B cell (primary cell): Measurements from ENCODE around the gene LNX1. TPM values are rescaled to one million over a fixed set of nuclear protein-coding genes. Genes with fewer than 3 reads are reported as not detected.

ENCODE experiments used
- ATAC-seq: fragments of 200-7000 bp; cut with Tn5 transposase; one replicate; pipeline ENCODE4 v1.10.0; 2021; ENCODE audit warnings: low read depth, mild to moderate bottlenecking, moderate number of reproducible peaks, moderate library complexity
- CTCF ChIA-PET: fragments of 350-600 bp; sonication (Branson Sonifier 250); formaldehyde crosslinking; loops from one replicate; lab custom pipeline; 2021; ENCODE audit warnings: antibody characterized with exemption, inconsistent platforms; lab: Charles Lee
- POLR2A ChIA-PET: fragments of 350-600 bp; sonication (Branson Sonifier 250); formaldehyde crosslinking; loops from one replicate; lab custom pipeline; 2021; ENCODE audit warnings: antibody characterized with exemption; lab: Charles Lee
- DNase-seq: peaks from one replicate; pipeline ENCODE4 v3.0.0; 2013
- H2AFZ ChIP-seq: 2 replicates; pipeline ENCODE4 v1.6.1; 2012; ENCODE audit warnings: mild to moderate bottlenecking, low read depth, low read length; ENCODE audit not compliant: insufficient read depth, poor library complexity, severe bottlenecking
- H3K27ac ChIP-seq, 2 donors: 1 replicate in 1 of 2; 2 replicates in 1 of 2; pipeline ENCODE4 v1.5.1; 2012 to 2013; ENCODE audit warnings: low read length in 2 of 2, mild to moderate bottlenecking in 2 of 2, moderate library complexity in 1 of 2
- H3K27me3 ChIP-seq, 4 experiments: fragments of 200-600 bp in 1 of 4; sonication (generic) in 1 of 4; replicated peaks in 1 of 4; 1 replicate in 2 of 4; 2 replicates in 2 of 4; pipeline versions ENCODE4 v1.6.1 to v1.7.0; 2013 to 2016; ENCODE audit warnings: low read length in 3 of 4, mild to moderate bottlenecking in 2 of 4, mixed read lengths in 1 of 4, moderate library complexity in 1 of 4; ENCODE audit not compliant: insufficient read depth in 4 of 4, control insufficient read depth in 3 of 4; ENCODE audit errors: control extremely low read depth in 1 of 4
- H3K36me3 ChIP-seq, 2 experiments: replicated peaks in 1 of 2; 1 replicate in 1 of 2; 2 replicates in 1 of 2; pipeline versions ENCODE4 v1.6.1 to v1.7.1; 2013; ENCODE audit warnings: low read length in 1 of 2; ENCODE audit not compliant: insufficient read depth in 2 of 2, control insufficient read depth in 1 of 2; ENCODE audit errors: control extremely low read depth in 1 of 2, extremely low read depth in 1 of 2
- H3K4me1 ChIP-seq, 2 donors: fragments of 200-600 bp in 1 of 2; sonication (generic) in 1 of 2; 1 replicate in 1 of 2; 2 replicates in 1 of 2; pipeline versions ENCODE4 v1.5.1 to v1.6.1; 2013 to 2017; ENCODE audit warnings: low read length in 2 of 2; ENCODE audit not compliant: control insufficient read depth in 2 of 2, insufficient read depth in 2 of 2
- H3K4me2 ChIP-seq: replicated peaks from 2 replicates; pipeline ENCODE3; 2012; ENCODE audit warnings: mild to moderate bottlenecking, low read depth, low read length; ENCODE audit not compliant: poor library complexity, severe bottlenecking
- H3K4me3 ChIP-seq, 5 experiments: fragments of 200-600 bp in 1 of 5; sonication (generic) in 1 of 5; 1 replicate in 3 of 5; 2 replicates in 2 of 5; pipeline versions ENCODE4 v1.5.1 to v1.7.0; 2011 to 2016; ENCODE audit warnings: low read length in 4 of 5, mild to moderate bottlenecking in 4 of 5, low read depth in 2 of 5, control low read depth in 1 of 5, moderate library complexity in 1 of 5; ENCODE audit not compliant: insufficient read depth in 1 of 5; ENCODE audit errors: control extremely low read depth in 1 of 5, extremely low read depth in 1 of 5
- H3K79me2 ChIP-seq: fragments of 200-600 bp; sonication (generic); one replicate; pipeline ENCODE4 v1.6.0; 2016; ENCODE audit warnings: low read length; ENCODE audit not compliant: control insufficient read depth, insufficient read depth
- H3K9ac ChIP-seq: fragments of 200-600 bp; sonication (generic); 2 replicates; pipeline ENCODE4 v1.6.1; 2017; ENCODE audit warnings: mild to moderate bottlenecking, low read length, moderate library complexity
- H3K9me3 ChIP-seq, 3 donors: one replicate each; pipeline versions ENCODE4 v1.6.1 to v1.7.1; 2013; ENCODE audit warnings: low read length in 2 of 3; ENCODE audit not compliant: control insufficient read depth in 2 of 3, insufficient read depth in 1 of 3; ENCODE audit errors: control extremely low read depth in 1 of 3
- H4K20me1 ChIP-seq: 2 replicates; pipeline ENCODE4 v1.6.0; 2012; ENCODE audit warnings: mild to moderate bottlenecking, low read length; ENCODE audit not compliant: insufficient read depth, control insufficient read depth, poor library complexity, severe bottlenecking
- H3K27ac Mint-ChIP-seq: one replicate; pipeline ENCODE4 v1.8.0; 2021; ENCODE audit warnings: mixed read lengths
- H3K27me3 Mint-ChIP-seq: one replicate; pipeline ENCODE4 v1.8.0; 2021; ENCODE audit warnings: mixed read lengths
- H3K4me1 Mint-ChIP-seq: one replicate; pipeline ENCODE4 v1.8.0; 2021; ENCODE audit warnings: mixed read lengths
- H3K4me3 Mint-ChIP-seq: one replicate; pipeline ENCODE4 v1.8.0; 2021; ENCODE audit warnings: mixed read lengths
- H3K9me3 Mint-ChIP-seq: one replicate; pipeline ENCODE4 v1.8.0; 2022; ENCODE audit warnings: mixed read lengths; ENCODE audit not compliant: insufficient read depth
- EZH2 ChIP-seq: IDR thresholded peaks from 2 replicates; pipeline ENCODE4 v1.6.1; 2012; ENCODE audit warnings: borderline replicate concordance, low read depth, mild to moderate bottlenecking, moderate library complexity, low read length; ENCODE audit not compliant: insufficient read depth, poor library complexity, severe bottlenecking
- WGBS: methylation state at CpG from one replicate; pipeline ENCODE4 v1.1.5; 2013; ENCODE audit warnings: missing lambda C conversion rate; ENCODE audit not compliant: insufficient coverage; 5-methylcytosine and 5-hydroxymethylcytosine counted together
- intact Hi-C: fragments of 100-400 bp; cut with micrococcal nuclease; formaldehyde crosslinking; loops from one replicate; pipeline ENCODE4 v1.10.0; 2022
- polyA plus RNA-seq: library from polyadenylated mRNA; depleted of rRNA; stranded (reverse); fragments of >200 nt; gene quantifications from 2 replicates; pipeline ENCODE4 v1.2.3, GENCODE V29; 2012
- total RNA-seq, 2 donors: library from RNA; stranded (reverse); fragments of 120-200 nt in 1 of 2; gene quantifications; 1 replicate in 1 of 2; 2 replicates in 1 of 2; pipeline versions ENCODE4 v1.2.3 to v1.2.4, GENCODE V29; 2013 to 2022
- TF ChIP-seq, protein P1 (sequence below): fragments of 200-600 bp; IDR thresholded peaks from one replicate; pipeline ENCODE4 v1.8.0; 2022; ENCODE audit warnings: antibody characterized with exemption, mild to moderate bottlenecking

Gene LNX1
- total and polyA plus RNA-seq, 2 donors (not counting 1 experiment from before 2014, with no cell fraction given): not detected

DNA sequence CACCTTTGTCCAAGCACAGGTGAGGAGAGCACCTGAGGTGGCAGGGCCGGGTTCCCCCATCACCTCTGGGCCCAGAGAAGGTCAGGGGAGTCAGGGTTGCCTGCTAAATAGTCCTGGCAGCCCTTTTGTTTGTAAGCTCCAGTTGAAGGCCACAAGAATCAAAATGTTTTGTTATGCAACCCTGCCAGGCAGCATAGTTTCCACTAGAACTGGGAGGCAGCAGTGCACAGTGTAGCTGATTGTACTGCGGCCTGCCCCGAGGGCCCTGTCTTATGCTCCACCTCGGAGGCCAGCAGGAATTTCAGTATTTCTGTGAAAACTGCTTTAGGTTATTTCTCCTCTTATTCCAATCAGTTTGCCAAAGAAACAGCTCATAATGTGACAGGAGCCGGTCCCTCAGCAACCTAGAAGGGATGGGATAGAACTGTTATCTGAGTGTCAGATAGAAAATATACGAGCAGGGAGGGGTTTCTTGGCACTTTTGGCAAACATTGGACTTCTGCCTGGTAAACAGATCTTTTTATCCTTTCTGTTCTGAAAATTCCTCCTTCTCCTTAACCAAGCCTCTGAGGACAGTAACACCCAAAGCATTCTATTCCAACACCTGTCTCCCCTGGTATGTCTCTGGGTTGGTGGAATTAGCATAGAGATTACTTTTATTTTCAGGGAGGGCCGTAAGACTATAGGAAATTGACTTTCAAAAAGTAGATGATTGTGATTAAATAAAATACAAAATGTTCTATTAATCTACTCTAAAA, 93.6 kb downstream of the LNX1 start:
- DNase-seq (no peak), ATAC-seq (no peak)
- Mint-ChIP-seq H3K9me3 (no peaks in the 10 kb centered on the region), H3K4me3 (no peak overlapping the region), H3K27me3 (peaks cover 3% of the 10 kb centered on the region), H3K27ac (no peak overlapping the region), H3K4me1 (no peaks in the 10 kb centered on the region)
- WGBS: 89% methylated on average over 3 of the region's 7 CpGs
- no peaks in the 10 kb centered on the region for H3K9me3 ChIP-seq
- no peaks in the 10 kb centered on the region for H4K20me1 ChIP-seq
- H3K27ac ChIP-seq: no peak overlapping the region
- intact Hi-C loops: no loop called here
- H3K4me2 ChIP-seq: no peak overlapping the region
- no peak overlapping the region for H3K9ac ChIP-seq
- H3K4me1 ChIP-seq: no peaks in the 10 kb centered on the region
- no peak overlapping the region for H2AFZ ChIP-seq
- CTCF ChIA-PET: interaction anchor here (1.3 kb wide), 1 partner anchor 12 kb away, joined by 3 read pairs; no protein-coding TSS in a partner anchor
- H3K36me3 ChIP-seq: no peaks in the 10 kb centered on the region
- H3K27me3 ChIP-seq: no peaks in the 10 kb centered on the region
- POLR2A ChIA-PET: no interaction called here
- TF ChIP-seq EZH2: no peak
- TF ChIP-seq, protein P1, sequence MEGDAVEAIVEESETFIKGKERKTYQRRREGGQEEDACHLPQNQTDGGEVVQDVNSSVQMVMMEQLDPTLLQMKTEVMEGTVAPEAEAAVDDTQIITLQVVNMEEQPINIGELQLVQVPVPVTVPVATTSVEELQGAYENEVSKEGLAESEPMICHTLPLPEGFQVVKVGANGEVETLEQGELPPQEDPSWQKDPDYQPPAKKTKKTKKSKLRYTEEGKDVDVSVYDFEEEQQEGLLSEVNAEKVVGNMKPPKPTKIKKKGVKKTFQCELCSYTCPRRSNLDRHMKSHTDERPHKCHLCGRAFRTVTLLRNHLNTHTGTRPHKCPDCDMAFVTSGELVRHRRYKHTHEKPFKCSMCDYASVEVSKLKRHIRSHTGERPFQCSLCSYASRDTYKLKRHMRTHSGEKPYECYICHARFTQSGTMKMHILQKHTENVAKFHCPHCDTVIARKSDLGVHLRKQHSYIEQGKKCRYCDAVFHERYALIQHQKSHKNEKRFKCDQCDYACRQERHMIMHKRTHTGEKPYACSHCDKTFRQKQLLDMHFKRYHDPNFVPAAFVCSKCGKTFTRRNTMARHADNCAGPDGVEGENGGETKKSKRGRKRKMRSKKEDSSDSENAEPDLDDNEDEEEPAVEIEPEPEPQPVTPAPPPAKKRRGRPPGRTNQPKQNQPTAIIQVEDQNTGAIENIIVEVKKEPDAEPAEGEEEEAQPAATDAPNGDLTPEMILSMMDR: no peak
- H3K79me2 ChIP-seq: no peaks in the 10 kb centered on the region
- no peak overlapping the region for H3K4me3 ChIP-seq

DNA sequence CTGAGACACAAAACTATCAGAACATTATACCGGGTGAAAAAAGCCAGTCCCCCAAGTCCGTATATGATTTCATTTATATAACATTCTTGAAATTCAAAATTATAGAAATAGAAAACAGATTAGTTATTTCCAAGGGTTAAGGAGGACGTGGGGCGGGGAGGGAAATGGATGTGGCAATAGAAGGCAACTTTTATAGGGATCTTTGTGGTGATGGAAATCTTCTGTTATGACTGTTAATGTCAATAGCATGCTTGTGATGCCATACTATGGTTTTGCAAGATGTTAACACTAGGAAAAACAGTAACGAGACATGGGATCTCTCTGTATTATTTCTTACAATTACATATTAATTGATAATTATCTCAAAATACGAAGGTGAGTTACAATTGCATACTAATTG, 96.4 kb downstream of the LNX1 start:
- peaks cover 3% of the 10 kb centered on the region for H3K27me3 Mint-ChIP-seq
- Histone ChIP-seq H3K4me3 (no peak overlapping the region), H3K27ac (no peak overlapping the region), H3K27me3 (no peaks in the 10 kb centered on the region), H3K79me2 (no peaks in the 10 kb centered on the region), H4K20me1 (no peaks in the 10 kb centered on the region), H3K9ac (no peak overlapping the region), H3K36me3 (no peaks in the 10 kb centered on the region), H3K4me2 (no peak overlapping the region), H3K4me1 (no peaks in the 10 kb centered on the region), H3K9me3 (no peaks in the 10 kb centered on the region), H2AFZ (no peak overlapping the region)
- TF ChIP-seq, protein P1: no peak
- H3K4me1 Mint-ChIP-seq: no peaks in the 10 kb centered on the region
- ChIA-PET CTCF (no interaction called here), POLR2A (no interaction called here)
- WGBS: 66% methylated on average over 2 of the region's 6 CpGs
- no peaks in the 10 kb centered on the region for H3K9me3 Mint-ChIP-seq
- H3K27ac Mint-ChIP-seq: no peak overlapping the region
- intact Hi-C loops: loop anchor here (5.0 kb wide), 1 partner anchor 737 kb away; no protein-coding TSS in a partner anchor
- H3K4me3 Mint-ChIP-seq: no peak overlapping the region
- no peak for ATAC-seq
- no peak for DNase-seq
